ENCODE results near the gene NCCRP1. TPM values are rescaled to one million over a fixed set of nuclear protein-coding genes. Genes with fewer than 3 reads are reported as not detected.

NCCRP1 gene
- total RNA-seq, 4 donors from 2014 or later, result 208 to 737 (median 262) TPM

DNA sequence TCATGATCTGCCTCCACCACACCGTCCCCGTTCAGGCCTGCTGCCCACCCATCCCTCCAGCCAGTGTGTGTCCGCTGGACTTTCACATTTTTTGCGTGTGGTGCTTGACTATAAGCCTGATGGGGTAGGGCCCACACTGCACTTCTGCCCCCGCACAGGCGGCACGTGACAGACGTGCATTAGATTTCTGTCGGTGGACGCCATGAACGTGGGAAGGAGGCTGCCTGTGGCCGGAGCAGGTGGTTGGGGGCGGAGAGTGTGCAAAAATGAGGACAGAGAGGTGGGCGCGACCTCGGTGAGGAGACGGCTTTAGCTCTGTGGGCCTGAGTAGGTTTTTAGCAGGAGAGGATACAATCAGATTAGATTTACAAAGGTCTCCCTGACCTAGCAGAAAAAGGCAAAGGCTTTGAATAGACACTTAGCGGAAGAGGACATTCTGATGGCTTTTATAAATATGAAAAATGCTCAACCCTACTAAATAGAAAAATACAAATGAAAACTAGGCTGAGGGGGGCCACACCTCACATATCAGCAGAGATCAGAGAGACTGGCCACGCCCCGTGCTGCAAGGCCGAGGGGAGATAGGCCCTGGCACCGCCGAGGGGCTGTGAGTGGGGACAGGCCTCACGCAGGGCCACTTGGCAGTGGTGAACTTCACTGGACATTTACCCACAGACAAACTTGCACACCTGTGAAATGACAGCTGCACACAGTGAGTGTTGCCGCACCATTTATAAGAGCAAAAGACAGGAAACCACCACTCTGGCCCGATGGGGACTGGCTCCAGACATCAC, 45.8 kb upstream of the NCCRP1 start:
- Histone ChIP-seq H3K36me3 (peaks cover 0 to 9% (median 0%) of the 10 kb centered on the region in 3 donors), H3K4me3 (no peak overlapping the region), H3K4me1 (peaks cover 9 to 59% (median 22%) of the 10 kb centered on the region in 3 donors), H3K27ac (no peak overlapping the region), H3K27me3 (no peaks in the 10 kb centered on the region), H3K9me3 (no peaks in the 10 kb centered on the region)
- DNase-seq, result no peak
- intact Hi-C loops (cut with DNase I), result no loop called here
- WGBS, 2 donors, result 79 to 84% methylated on average over 17 to 19 of the region's 26 CpGs
- TF ChIP-seq, protein P1, sequence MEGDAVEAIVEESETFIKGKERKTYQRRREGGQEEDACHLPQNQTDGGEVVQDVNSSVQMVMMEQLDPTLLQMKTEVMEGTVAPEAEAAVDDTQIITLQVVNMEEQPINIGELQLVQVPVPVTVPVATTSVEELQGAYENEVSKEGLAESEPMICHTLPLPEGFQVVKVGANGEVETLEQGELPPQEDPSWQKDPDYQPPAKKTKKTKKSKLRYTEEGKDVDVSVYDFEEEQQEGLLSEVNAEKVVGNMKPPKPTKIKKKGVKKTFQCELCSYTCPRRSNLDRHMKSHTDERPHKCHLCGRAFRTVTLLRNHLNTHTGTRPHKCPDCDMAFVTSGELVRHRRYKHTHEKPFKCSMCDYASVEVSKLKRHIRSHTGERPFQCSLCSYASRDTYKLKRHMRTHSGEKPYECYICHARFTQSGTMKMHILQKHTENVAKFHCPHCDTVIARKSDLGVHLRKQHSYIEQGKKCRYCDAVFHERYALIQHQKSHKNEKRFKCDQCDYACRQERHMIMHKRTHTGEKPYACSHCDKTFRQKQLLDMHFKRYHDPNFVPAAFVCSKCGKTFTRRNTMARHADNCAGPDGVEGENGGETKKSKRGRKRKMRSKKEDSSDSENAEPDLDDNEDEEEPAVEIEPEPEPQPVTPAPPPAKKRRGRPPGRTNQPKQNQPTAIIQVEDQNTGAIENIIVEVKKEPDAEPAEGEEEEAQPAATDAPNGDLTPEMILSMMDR (IDR thresholded peaks at IDR 0.05), result no peak
- TF ChIP-seq POLR2A (IDR thresholded peaks at IDR 0.05), result no peak

DNA sequence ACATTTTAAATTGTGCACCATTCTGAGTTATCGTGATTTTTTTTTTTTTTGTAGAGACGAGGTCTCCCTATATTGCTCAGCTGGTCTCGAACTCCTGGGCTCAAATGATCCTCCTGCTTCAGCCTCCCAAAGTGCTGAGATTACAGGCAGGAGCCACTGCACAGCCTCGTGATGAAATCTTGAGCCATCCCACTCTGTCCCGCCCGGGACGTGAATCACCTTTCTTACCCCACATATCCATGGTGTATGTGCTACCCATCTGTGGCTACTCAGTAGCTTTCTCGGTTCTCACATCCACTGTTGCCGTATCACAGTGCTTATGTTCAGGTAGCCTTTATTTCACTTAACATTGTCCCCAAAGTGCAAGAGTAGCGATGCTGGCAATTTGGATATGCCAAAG, 44.7 kb upstream of the NCCRP1 start:
- Histone ChIP-seq H3K27ac (no peak overlapping the region), H3K4me1 (peaks cover 19 to 59% (median 29%) of the 10 kb centered on the region in 3 donors), H3K4me3 (no peak overlapping the region), H3K36me3 (peaks cover 0 to 9% (median 0%) of the 10 kb centered on the region in 3 donors), H3K27me3 (no peaks in the 10 kb centered on the region), H3K9me3 (no peaks in the 10 kb centered on the region)
- intact Hi-C loops (cut with DNase I), result no loop called here
- DNase-seq, result no peak
- TF ChIP-seq, protein P1 (IDR thresholded peaks at IDR 0.05), result no peak
- no peak for TF ChIP-seq POLR2A (IDR thresholded peaks at IDR 0.05)
- 67 to 77% methylated on average over 7 to 10 of the region's 10 CpGs for WGBS, 2 donors

GRCh38 chr19:39154100-39154628, 42.6 kb upstream of the NCCRP1 start:
- 58 to 73% methylated on average over 10 to 11 of the region's 13 CpGs for WGBS, 2 donors
- peak overlapping the region; percentile 58 to 89 (median 84) for H3K27ac ChIP-seq
- intact Hi-C loops (cut with DNase I), result no loop called here
- no peaks in the 10 kb centered on the region for H3K27me3 ChIP-seq
- H3K4me3 ChIP-seq, result no peak overlapping the region
- no peak for DNase-seq
- peaks cover 0 to 4% (median 0%) of the 10 kb centered on the region in 3 donors for H3K36me3 ChIP-seq
- H3K9me3 ChIP-seq, result no peaks in the 10 kb centered on the region
- TF ChIP-seq, protein P1 (IDR thresholded peaks at IDR 0.05), result no peak
- no peak for TF ChIP-seq POLR2A (IDR thresholded peaks at IDR 0.05)
- peaks cover 31 to 78% (median 41%) of the 10 kb centered on the region in 3 donors for H3K4me1 ChIP-seq

DNA sequence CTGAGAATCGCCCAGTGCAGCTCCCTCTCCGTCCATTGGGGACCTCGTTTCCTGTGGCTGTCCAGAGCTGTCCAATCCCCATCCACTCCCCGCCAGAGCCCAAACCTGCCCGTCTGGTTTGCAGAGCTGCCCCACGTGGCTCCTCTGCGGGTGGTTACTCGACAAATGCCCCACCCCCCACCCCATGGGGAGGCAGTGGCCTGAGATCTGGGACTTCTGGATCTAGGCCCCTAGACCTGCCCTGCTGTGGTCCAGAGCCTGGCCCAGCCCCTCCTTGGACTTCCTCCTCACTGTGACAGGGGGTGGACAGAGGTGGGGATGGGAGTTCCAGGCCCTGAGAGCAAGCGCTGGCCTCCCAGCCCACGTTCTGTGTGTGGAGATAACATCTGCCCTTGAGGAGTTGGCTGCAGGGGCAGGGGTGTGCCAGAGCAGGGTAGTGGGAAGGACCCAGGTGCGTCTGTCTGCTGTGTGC, 42.1 kb upstream of the NCCRP1 start:
- Histone ChIP-seq H3K27ac (peak overlapping the region; percentile 58 to 89 (median 84)), H3K36me3 (no peaks in the 10 kb centered on the region), H3K9me3 (no peaks in the 10 kb centered on the region), H3K4me3 (peak overlapping the region in 1 of 4 donors; percentile 1), H3K27me3 (no peaks in the 10 kb centered on the region), H3K4me1 (peaks cover 32 to 83% (median 41%) of the 10 kb centered on the region in 3 donors)
- 26 to 58% methylated on average over 4 to 7 of the region's 11 CpGs for WGBS, 2 donors
- intact Hi-C loops (cut with DNase I), result no loop called here
- TF ChIP-seq POLR2A (IDR thresholded peaks at IDR 0.05), result no peak
- TF ChIP-seq, protein P1 (IDR thresholded peaks at IDR 0.05), result peak in 1 of 6 experiments; percentile 24
- DNase-seq, result no peak

- TF ChIP-seq POLR2A (IDR thresholded peaks at IDR 0.05), result no peak
- TF ChIP-seq, protein P1 (IDR thresholded peaks at IDR 0.05), result no peak
- Histone ChIP-seq H3K4me1 (peaks cover 37 to 88% (median 47%) of the 10 kb centered on the region in 3 donors), H3K9me3 (no peaks in the 10 kb centered on the region), H3K27ac (peak overlapping the region; percentile 58 to 89 (median 84)), H3K36me3 (no peaks in the 10 kb centered on the region), H3K27me3 (no peaks in the 10 kb centered on the region), H3K4me3 (peak overlapping the region in 1 of 4 donors; percentile 1)
- DNase-seq, result no peak
- intact Hi-C loops (cut with DNase I), result no loop called here
- 63 to 79% methylated on average over 5 of the region's 11 CpGs for WGBS, 2 donors
Observed at GRCh38 chr19:39155114-39155700, 41.6 kb upstream of the NCCRP1 start.
